GM12801 (cell line): ENCODE results near the gene DAP3.

Experiments used
- TF ChIP-seq, protein P1 (sequence below): IDR thresholded peaks from one replicate; pipeline ENCODE4 v1.5.1; 2011; ENCODE audit warnings: control low read depth; ENCODE audit not compliant: insufficient read length; ENCODE audit errors: extremely low read depth

DAP3 gene

GRCh38 chr1:155673003-155673402, 15.9 kb upstream of the DAP3 start:
- TF ChIP-seq, protein P1, sequence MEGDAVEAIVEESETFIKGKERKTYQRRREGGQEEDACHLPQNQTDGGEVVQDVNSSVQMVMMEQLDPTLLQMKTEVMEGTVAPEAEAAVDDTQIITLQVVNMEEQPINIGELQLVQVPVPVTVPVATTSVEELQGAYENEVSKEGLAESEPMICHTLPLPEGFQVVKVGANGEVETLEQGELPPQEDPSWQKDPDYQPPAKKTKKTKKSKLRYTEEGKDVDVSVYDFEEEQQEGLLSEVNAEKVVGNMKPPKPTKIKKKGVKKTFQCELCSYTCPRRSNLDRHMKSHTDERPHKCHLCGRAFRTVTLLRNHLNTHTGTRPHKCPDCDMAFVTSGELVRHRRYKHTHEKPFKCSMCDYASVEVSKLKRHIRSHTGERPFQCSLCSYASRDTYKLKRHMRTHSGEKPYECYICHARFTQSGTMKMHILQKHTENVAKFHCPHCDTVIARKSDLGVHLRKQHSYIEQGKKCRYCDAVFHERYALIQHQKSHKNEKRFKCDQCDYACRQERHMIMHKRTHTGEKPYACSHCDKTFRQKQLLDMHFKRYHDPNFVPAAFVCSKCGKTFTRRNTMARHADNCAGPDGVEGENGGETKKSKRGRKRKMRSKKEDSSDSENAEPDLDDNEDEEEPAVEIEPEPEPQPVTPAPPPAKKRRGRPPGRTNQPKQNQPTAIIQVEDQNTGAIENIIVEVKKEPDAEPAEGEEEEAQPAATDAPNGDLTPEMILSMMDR = no peak

DNA sequence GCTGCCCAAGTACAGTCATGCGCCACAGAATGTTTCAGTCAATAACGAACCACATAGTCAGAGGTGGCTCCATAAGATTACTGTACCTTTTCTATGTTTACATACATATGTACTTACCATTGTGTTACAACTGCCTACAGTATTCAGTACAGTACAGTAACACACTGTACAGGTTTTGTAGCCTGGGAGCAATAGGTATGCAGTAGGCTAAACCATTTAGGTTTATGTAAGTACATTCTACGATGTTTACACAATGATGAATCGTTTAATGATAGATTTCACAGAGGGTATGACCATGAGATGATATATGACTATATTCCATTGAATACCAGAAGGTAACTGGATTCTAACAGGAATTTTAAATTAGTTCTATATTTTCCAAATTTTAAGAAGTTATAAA, 10.9 kb upstream of the DAP3 start:
- TF ChIP-seq, protein P1 = no peak

DNA sequence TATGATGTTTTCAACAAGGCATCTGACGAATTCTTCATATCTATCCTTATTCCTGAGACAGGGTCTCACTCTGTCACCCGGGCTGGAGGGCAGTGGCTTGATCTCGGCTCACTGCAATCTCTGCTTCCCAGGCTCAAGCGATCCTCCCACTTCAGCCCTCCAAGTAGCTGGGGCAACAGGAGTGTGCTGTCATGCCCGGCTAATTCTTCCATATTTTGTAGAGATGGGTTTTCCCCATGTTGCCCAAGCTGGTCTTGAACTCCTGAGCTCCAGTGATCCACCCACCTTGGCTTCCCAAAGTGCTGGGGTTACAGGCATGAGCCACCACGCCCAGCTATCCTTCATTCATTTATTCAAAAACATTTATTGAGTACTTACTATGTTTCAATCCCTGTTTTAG, 8.4 kb upstream of the DAP3 start:
- TF ChIP-seq, protein P1 = no peak

GRCh38 chr1:155681776-155682175, 7.1 kb upstream of the DAP3 start:
- TF ChIP-seq, protein P1 = no peak

DNA sequence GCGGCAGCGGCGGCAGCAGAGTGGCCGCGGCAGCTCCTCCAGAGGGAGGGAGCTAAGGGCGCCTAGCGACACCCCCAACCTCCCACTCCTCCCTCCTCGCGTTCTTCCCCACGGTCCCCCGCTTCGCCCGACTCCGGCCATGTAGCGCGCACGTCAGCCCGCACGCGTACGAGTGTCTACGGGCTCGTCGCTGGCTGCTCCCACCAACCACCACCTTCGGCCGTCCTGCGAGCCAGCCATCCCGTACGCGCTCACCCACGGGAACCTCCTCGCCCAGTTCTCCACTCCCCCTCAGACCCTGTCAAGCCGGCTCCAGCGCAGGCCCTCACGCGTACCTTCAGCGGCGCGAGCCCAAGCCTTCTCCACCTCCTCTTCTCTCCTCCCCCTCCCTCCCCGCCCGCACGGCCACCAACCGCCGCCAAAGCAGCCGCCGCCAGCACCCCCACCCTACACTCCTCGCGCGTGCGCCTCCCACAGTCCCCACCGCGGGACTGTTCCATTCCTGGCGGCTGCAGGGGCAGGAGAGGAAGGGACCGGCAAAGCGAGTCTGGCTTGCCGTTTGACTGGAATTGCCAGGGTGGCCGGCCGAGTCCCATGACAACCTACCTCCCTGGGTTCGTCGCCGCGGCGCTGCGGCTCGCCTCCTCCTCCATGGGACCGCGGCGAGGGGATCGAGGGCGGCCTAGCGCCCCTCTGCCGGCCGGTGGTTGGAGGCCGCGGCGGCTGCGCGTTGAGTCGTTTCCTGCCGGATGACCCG, 389 bp upstream of the DAP3 start, which contains the start of gene YY1AP1:
YY1AP1 (minus strand) TSS at position 451 of the 757 bp plus-strand sequence. CDS start 8,338 bp downstream, outside the sequence.
- TF ChIP-seq, protein P1 = no peak

GRCh38 chr1:155691992-155692528, 3.2 kb downstream of the DAP3 start:
- TF ChIP-seq, protein P1 = no peak

GRCh38 chr1:155694167-155694566, 5.3 kb downstream of the DAP3 start:
- TF ChIP-seq, protein P1 = no peak
